HT-29 (cell line): Measurements from ENCODE around the gene C11orf68. TPM values are rescaled to one million over a fixed set of nuclear protein-coding genes. Genes with fewer than 3 reads are reported as not detected.

ENCODE experiments used
- DNase-seq: peaks from one replicate; pipeline ENCODE4 v3.0.0-alpha.2; 2015; ENCODE audit warnings: low spot score
- total RNA-seq: library from RNA; depleted of rRNA; stranded (reverse); fragments of >200 nt; shearing (Covaris generic); gene quantifications from 2 replicates; pipeline ENCODE4 v1.2.3, GENCODE V29; 2014; rRNA removed

Gene C11orf68
- total RNA-seq, 1 experiment from 2014 or later, result 24.5 TPM

DNA sequence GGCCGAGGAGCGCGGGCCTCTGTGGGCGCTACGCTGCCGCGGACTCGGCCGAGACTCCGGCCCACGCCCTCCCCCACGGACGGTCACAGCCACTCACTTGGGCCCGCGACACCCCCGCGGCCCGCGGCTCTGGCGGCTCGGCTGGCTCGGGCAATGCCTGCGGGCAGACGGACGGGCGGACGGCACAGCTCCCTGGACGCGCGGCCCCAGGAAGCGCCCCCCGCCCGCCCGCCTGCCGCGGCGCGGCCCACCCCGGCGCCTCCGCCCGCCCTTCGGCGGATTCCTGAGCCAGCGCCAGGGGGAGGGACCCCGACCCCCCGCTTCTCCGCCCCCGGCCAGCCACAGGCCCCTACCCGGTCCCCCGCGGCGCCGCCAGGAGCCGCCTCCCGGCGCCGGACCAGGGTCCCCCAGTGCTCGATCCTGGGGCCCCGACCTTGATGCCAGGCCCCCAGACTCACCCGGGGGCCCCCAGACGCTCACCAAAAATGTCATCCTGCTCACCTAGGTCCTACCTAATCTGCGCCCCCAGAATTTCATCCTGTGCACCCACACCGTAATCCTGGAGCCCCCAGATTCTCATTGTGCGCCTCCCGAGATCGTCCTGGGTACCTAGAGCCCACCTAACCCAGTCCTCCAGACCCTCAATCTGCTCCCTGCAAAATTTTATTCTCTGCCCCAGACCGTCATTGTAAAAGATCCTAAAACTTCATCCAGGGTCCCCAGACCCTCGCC, 46.1 kb downstream of the C11orf68 start, which contains the start of gene EFEMP2:
Gene EFEMP2, minus strand, starts transcription at position 215 of the 732 bp plus-strand sequence. CDS start 446 bp downstream, outside the sequence.
- no peak for DNase-seq

- no peak for DNase-seq
Observed at GRCh38 chr11:65871811-65872548, 46.9 kb downstream of the C11orf68 start.

GRCh38 chr11:65870706-65871681, 47.9 kb downstream of the C11orf68 start:
- peak; percentile 9 for DNase-seq

DNA sequence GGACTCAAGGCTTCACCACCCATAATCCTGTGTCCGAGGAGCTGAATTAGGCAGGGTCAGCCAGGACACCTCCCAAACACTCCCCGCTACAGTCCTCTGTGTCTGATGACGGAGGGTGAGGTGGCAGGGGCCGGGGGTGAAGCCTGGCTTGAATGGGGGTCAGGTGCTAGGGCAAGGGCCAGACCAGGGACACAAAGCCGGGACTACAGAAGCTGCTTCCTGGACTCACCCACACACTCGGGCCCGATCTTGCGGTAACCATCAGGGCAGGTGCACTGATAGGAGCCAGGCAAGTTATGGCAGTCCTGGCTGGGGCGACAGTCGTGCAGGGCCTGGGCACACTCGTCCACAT, 48.6 kb downstream of the C11orf68 start:
- DNase-seq, result no peak

DNA sequence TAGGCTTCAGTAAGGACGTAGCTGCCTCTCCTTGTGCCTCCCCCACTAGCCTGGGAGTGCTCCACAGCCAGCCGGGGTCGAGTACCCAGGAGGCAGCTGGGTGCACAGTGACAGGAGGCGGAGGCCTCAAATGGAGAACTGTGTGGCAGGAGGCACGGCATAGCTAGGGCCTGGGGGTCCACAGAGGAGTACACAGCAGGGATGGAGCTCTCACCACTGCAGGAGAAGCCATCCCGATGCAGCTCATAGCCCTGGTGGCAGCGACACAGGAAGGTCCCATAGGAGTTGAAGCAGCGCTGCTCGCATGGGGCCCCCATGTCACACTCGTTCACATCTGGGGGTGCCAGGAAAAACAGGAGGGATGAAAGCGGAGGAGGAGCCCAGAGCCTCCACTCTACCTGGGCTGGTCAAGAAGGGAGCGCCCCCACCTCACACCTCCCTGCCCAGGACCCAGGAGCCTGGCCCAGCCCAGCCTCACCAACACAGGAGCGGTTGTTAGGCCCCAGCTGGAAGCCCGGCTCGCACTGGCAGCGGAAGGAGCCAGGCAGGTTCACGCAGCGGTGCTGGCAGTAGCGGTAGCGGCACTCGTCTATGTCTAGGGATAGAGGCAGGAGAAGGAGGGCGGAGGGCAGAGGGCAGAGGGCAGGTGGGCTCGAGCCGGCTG, 49.1 kb downstream of the C11orf68 start:
- DNase-seq, result no peak

- no peak for DNase-seq
Observed at GRCh38 chr11:65868907-65869306, 50.0 kb downstream of the C11orf68 start.

DNA sequence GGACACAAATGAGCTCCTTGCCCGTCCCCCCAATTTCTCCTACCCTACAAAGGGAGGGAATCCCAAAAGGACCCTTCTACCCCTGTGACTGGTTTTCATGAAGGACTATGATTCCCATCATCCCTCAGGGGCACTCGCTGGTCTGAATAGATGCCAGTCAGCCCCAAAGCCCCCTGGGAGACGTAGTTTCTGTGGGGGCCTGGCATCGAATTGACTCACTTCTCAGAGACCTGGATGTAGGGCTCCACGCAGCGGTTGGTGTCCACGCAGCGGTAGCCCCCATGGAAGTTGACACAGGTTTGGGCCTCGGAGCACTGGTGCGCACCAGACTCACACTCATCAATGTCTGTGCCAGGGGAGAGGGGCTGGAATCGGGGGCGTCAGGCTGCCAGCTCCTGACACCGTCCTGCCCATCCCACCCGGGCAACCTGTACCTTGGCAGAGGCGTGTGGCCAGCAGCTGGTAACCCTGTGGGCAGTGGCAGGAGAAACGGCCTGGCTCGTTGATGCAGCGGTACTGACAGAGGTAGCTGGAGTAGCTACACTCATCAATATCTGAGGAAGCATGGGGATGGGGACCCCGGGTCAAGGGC, 50.7 kb downstream of the C11orf68 start:
- no peak for DNase-seq

DNA sequence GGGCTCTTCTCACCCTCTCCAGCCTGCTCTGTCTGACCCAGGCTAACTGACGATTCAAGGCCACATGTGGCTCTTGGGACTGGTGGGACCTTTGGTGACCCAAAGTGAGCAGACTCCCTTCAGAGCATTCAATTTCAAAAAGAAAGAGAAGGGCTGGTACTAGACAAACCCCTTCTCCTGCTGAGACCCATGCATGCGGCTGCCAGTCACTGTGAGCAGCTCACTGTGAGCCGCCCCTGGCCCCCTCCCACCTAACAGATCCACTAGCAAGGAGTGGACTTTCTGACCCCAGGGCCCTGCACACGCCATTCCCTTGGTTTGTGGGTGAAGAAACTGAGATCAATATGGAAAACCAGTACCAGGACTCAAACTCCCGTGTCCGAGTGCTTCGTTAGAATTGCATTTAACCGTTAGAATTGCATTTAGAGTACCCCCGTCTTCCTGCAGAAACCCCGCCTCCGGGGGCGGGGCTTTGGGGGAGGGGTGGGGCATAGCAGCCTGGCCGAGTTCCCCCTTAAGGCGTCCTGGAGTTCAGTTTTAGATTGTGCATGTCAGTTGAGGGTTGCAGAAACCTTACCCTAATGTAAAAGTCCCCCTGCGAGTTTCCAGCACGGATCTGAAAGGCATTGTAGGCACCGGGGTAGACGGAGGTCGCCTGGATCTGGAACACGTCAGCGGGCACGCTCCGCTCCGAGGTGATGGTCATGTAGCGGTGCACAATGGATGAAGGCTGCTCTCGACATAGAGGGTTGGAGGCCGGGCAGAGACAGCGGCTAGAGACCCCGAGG, 51.4 kb downstream of the C11orf68 start:
- DNase-seq, result no peak

Other genes with a start within 250 kb of the C11orf68 start
- gene KAT5, start 206.8 kb downstream of the C11orf68 start, total RNA-seq, result 106 and 112 TPM in 2 replicates
- gene RNASEH2C, start 198.3 kb downstream of the C11orf68 start, total RNA-seq, result 47.3 and 71.2 TPM in 2 replicates
- gene AP5B1, start 138.1 kb downstream of the C11orf68 start, total RNA-seq, result 18.2 and 20.2 TPM in 2 replicates
- gene OVOL1, start 132.0 kb downstream of the C11orf68 start, total RNA-seq, result 42.2 and 42.8 TPM in 2 replicates
- not detected in 2 replicates for gene SNX32, start 85.1 kb downstream of the C11orf68 start, total RNA-seq
- 2,410 and 2,611 TPM in 2 replicates for gene CFL1, start 60.9 kb downstream of the C11orf68 start, total RNA-seq
- gene MUS81, start 58.6 kb downstream of the C11orf68 start, total RNA-seq, result 118 and 143 TPM in 2 replicates
- 1.2 and 1.6 TPM in 2 replicates for gene EFEMP2, start 46.3 kb downstream of the C11orf68 start, total RNA-seq
- not detected in 2 replicates for gene CTSW, start 39.2 kb downstream of the C11orf68 start, total RNA-seq
- gene FIBP, start 30.6 kb downstream of the C11orf68 start, total RNA-seq, result 302 and 303 TPM in 2 replicates
- gene CCDC85B, start 28.4 kb downstream of the C11orf68 start, total RNA-seq, result 148 and 155 TPM in 2 replicates
- 123 and 140 TPM in 2 replicates for gene FOSL1, start 18.7 kb downstream of the C11orf68 start, total RNA-seq
- 208 and 228 TPM in 2 replicates for gene DRAP1, start 364 bp upstream of the C11orf68 start, total RNA-seq
- gene TSGA10IP, start 26.4 kb upstream of the C11orf68 start, total RNA-seq, result not detected in 2 replicates
- gene SART1, start 42.7 kb upstream of the C11orf68 start, total RNA-seq, result 86.1 and 106 TPM in 2 replicates
- gene EIF1AD, start 83.1 kb upstream of the C11orf68 start, total RNA-seq, result 36.9 and 44.7 TPM in 2 replicates
- 84.3 and 86.3 TPM in 2 replicates for gene BANF1, start 83.4 kb upstream of the C11orf68 start, total RNA-seq
- gene CST6, start 92.9 kb upstream of the C11orf68 start, total RNA-seq, result 23.0 and 27.2 TPM in 2 replicates
- gene CATSPER1, start 107.4 kb upstream of the C11orf68 start, total RNA-seq, result 0.13 and 0.44 TPM in 2 replicates
- gene GAL3ST3, start 130.1 kb upstream of the C11orf68 start, total RNA-seq, result not detected in 2 replicates
- gene SF3B2, start 133.3 kb upstream of the C11orf68 start, total RNA-seq, result 209 and 210 TPM in 2 replicates
- 13.8 and 23.1 TPM in 2 replicates for gene PACS1, start 151.2 kb upstream of the C11orf68 start, total RNA-seq